GM18870 (cell line): ENCODE measurements around the gene HCFC1.

Experiments used
- ATAC-seq: cut with Tn5 transposase; IDR thresholded peaks from one replicate; pipeline ENCODE4 v1.9.1; 2021; ENCODE audit warnings: moderate library complexity; ENCODE audit not compliant: unreplicated experiment

HCFC1 gene

GRCh38 chrX:153907456-153907855 is 64.2 kb downstream of the HCFC1 start:
- ATAC-seq = no peak

GRCh38 chrX:153906126-153906917 is 65.3 kb downstream of the HCFC1 start:
- no peak for ATAC-seq

DNA sequence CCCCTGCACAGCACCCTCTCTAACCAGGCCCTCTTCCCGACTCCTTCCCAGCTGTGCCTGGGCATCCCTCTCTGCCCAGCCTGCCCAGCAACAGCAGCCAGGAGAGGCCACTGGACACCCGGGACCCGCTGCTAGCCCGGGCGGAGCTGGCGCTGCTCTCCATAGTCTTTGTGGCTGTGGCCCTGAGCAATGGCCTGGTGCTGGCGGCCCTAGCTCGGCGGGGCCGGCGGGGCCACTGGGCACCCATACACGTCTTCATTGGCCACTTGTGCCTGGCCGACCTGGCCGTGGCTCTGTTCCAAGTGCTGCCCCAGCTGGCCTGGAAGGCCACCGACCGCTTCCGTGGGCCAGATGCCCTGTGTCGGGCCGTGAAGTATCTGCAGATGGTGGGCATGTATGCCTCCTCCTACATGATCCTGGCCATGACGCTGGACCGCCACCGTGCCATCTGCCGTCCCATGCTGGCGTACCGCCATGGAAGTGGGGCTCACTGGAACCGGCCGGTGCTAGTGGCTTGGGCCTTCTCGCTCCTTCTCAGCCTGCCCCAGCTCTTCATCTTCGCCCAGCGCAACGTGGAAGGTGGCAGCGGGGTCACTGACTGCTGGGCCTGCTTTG is 66.0 kb downstream of the HCFC1 start:
- ATAC-seq = no peak

DNA sequence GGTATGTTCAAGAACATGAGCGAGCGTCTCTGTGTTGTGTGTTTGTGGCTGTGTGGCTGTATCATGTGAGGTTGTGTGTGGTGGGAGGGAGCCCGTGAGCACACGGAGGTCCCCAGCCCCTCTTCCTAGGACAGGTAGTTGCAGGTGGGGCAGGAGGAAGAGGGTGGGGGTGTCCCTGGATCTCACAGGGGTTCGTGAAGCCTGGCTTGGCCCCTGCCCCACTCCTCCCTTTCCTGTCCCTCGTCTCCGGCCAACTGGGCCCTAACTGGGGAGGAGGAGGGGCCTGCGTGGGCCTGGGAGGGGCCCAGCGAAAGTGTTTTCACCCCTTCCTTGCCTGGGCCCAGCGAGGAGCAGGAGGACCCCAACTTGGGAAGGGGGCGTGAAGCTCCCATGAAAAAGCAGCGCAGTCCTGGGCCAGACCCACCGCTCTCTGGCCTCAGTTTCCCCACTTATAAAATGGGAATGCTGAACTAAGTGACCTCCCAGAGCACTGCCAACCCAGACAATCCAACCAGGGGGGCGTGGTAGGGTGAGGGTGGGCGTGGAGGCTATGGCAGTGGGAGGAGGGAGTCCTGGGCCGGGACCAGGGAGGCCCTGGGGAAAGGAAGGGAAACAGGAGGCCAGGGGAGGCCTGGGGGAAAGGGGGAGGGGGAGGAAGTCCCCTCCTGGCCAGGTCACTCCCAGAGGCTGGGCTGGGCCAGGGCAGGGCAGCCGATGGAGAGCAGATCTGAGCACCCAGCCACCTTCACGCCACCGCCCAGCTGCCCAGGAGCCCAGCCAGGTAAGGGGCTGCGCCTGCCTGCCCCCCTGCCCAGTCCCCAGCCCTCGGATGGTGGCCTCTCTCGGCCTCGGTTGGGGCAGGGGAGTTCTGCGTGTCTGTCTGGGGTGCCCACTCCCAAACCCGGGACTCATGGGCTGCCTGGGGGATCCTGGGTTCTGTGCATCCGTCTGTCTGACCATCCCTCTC is 67.3 kb downstream of the HCFC1 start, which contains the start of gene AVPR2:
Gene AVPR2, plus strand, starts transcription at position 683 of the 967 bp plus-strand sequence. CDS start 473 bp downstream, outside the sequence.
- no peak for ATAC-seq

- ATAC-seq = no peak
Measured at GRCh38 chrX:153903238-153903980, 68.2 kb downstream of the HCFC1 start.

DNA sequence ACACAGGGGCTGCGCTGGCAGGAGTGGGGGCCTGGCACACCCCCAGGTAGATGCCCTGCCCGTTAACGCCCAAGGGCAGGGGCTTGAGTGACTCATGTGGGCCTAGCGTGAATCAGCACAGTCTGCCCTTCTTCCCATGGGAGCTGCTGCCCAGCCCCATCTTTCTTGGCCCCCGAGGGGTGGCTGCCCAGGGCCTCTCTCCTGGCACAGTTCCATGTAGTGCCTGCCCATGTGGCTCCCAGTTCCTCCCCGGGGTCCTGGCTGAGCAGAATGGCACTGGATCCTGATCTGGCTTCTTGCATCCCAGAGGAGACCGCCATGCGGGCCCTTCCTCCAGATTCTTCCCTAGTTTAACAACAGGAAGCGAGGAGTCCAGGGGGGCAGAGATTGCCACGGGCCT is 69.2 kb downstream of the HCFC1 start:
- ATAC-seq = no peak

DNA sequence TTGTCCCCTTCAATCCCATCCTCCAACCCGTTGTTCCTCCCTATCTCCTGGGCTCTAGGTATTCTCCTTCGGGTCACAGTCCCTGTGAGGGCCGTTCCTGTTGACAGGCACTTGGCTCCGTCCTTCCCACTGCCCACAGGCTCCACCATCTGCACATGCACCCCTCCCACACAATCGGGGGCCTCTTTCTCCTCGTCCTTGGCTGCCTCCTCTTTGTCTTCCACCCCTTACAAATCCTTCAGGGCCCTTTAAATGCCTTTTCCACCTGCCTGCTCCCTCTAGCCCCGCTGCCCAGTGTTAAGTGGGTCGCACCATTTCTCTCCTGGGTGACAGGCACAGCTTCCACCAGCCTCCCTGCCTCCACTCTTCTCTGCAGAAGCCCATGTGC is 69.9 kb downstream of the HCFC1 start:
- ATAC-seq = no peak

- ATAC-seq = peak; percentile 83
Measured at GRCh38 chrX:153900831-153901752, 70.5 kb downstream of the HCFC1 start.

DNA sequence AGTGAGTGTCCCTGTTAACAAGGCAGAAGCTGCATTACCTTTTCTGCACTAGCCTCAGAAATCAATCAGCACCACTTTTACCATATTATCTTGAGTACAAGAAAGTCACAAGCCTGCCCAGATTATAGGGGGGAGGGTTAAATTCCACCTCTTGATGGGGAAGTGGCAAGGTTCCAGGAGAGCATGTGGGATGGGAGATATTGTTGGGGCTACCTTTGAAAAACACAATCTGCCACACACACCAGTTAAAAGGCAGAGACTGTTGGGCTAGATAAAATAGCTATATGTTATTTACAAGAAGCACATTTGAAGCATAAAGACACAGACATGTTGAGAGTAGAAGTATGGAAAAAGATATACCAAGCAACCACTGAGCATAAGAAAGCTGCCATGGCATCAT is 73.7 kb downstream of the HCFC1 start:
- no peak for ATAC-seq
